ENCODE results near the gene APOE.
A peak's percentile ranks its signal among the peaks of the same experiment; 100 is the strongest.
"Not testable (repeated sequence)": the region's sequence is repeated elsewhere in the genome, so short reads cannot be mapped to it uniquely, and the experiment has no call there.

DNA sequence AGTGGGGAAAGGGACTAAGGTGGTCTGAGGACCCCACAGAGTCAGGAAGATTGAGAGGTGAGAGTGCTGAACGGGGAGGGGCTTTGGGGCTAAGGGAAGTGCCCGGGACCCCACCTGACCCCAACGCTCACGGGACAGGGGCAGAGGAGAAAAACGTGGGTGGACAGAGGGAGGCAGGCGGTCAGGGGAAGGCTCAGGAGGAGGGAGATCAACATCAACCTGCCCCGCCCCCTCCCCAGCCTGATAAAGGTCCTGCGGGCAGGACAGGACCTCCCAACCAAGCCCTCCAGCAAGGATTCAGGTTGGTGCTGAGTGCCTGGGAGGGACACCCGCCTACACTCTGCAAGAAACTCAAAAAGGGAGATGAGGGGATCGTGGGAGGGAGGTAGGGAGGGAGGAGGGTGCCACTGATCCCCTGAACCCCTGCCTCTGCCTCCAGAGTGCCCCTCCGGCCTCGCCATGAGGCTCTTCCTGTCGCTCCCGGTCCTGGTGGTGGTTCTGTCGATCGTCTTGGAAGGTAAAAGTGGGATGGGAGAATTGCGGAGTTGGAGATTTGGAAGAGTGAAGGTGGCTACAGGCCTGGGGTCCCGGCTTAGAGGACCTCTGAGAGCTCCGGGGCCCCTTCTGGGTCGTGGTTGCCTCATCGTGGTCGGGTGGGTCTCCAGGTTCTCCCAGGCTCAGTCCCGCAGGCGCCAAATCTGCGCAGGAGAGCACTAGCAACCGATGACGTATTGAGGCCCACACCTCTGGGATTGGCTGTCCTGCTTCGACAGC lies 9.0 kb downstream of the APOE start, which contains the start of gene APOC1:
- TF ChIP-seq, protein P1, sequence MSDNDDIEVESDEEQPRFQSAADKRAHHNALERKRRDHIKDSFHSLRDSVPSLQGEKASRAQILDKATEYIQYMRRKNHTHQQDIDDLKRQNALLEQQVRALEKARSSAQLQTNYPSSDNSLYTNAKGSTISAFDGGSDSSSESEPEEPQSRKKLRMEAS (CRISPR knock-in tag; IDR thresholded peaks at IDR 0.05): 0 out of 2 replicates have a peak, but pooled peaks have one; percentile 44
- TF ChIP-seq, protein P2, sequence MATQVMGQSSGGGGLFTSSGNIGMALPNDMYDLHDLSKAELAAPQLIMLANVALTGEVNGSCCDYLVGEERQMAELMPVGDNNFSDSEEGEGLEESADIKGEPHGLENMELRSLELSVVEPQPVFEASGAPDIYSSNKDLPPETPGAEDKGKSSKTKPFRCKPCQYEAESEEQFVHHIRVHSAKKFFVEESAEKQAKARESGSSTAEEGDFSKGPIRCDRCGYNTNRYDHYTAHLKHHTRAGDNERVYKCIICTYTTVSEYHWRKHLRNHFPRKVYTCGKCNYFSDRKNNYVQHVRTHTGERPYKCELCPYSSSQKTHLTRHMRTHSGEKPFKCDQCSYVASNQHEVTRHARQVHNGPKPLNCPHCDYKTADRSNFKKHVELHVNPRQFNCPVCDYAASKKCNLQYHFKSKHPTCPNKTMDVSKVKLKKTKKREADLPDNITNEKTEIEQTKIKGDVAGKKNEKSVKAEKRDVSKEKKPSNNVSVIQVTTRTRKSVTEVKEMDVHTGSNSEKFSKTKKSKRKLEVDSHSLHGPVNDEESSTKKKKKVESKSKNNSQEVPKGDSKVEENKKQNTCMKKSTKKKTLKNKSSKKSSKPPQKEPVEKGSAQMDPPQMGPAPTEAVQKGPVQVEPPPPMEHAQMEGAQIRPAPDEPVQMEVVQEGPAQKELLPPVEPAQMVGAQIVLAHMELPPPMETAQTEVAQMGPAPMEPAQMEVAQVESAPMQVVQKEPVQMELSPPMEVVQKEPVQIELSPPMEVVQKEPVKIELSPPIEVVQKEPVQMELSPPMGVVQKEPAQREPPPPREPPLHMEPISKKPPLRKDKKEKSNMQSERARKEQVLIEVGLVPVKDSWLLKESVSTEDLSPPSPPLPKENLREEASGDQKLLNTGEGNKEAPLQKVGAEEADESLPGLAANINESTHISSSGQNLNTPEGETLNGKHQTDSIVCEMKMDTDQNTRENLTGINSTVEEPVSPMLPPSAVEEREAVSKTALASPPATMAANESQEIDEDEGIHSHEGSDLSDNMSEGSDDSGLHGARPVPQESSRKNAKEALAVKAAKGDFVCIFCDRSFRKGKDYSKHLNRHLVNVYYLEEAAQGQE (IDR thresholded peaks at IDR 0.05; ENCODE audit: borderline replicate concordance): not testable (repeated sequence)
- TF ChIP-seq, protein P2 (CRISPR knock-in tag; IDR thresholded peaks at IDR 0.05; ENCODE audit: low read depth): not testable (repeated sequence)
- peak; percentile 42 for TF ChIP-seq TAF1 (IDR thresholded peaks at IDR 0.05; ENCODE audit: control insufficient read depth, extremely low read depth, insufficient read depth, low read length, severe bottlenecking)
- TF ChIP-seq SIRT6 (IDR thresholded peaks at IDR 0.05; ENCODE audit: low read depth, low read length); CCAR2 (IDR thresholded peaks at IDR 0.05; ENCODE audit: low read depth, low read length); POLR3G (IDR thresholded peaks at IDR 0.05; ENCODE audit: extremely low read depth, insufficient read length, insufficient replicate concordance); GATA2 (CRISPR knock-in tag; IDR thresholded peaks at IDR 0.05): not testable (repeated sequence)
